ENCODE results near the gene PGRMC2. TPM values are rescaled to one million over a fixed set of nuclear protein-coding genes. Genes with fewer than 3 reads are reported as not detected.

Gene PGRMC2
- total RNA-seq, 1 experiment from 2014 or later = 77.6 TPM

- DNase-seq = no peak
- Mint-ChIP-seq H3K27ac (no peak overlapping the region), H3K4me1 (peaks cover 0 to 2% of the 10 kb centered on the region in 2 experiments; a peak in 2 of 4 replicates), H3K4me3 (no peak overlapping the region), H3K9me3 (peaks cover 14 to 36% of the 10 kb centered on the region in 2 experiments), H3K36me3 (ENCODE audit: insufficient read depth in 1 of 3, low read depth in 3 of 3) (peaks cover 6 to 15% (median 12%) of the 10 kb centered on the region in 3 experiments), H3K27me3 (ENCODE audit: low read depth) (no peaks in the 10 kb centered on the region; the same call in 1 of the 2 replicates)
- Histone ChIP-seq H3K79me2 (ENCODE audit: insufficient read depth, low read length) (no peaks in the 10 kb centered on the region), H2BK5ac (ENCODE audit: insufficient read length, low read length) (no peak overlapping the region), H2BK15ac (ENCODE audit: low read depth, low read length) (no peak overlapping the region), H3T11ph (ENCODE audit: low read length) (no peak overlapping the region), H4K5ac (ENCODE audit: insufficient read length, low read depth, low read length) (no peak overlapping the region), H3K4ac (ENCODE audit: low read depth, low read length) (no peak overlapping the region), H3K27ac (ENCODE audit: insufficient read length, low read depth, low read length) (no peak overlapping the region), H3K79me1 (ENCODE audit: insufficient read depth, low read depth, low read length, poor library complexity, severe bottlenecking) (no peaks in the 10 kb centered on the region), H3K56ac (ENCODE audit: insufficient read length, low read depth, low read length) (no peak overlapping the region), H4K8ac (replicated peaks; ENCODE audit: insufficient read length, low read depth, low read length) (no peak overlapping the region), H3K4me1 (ENCODE audit: insufficient read depth, low read length) (no peaks in the 10 kb centered on the region), H4K91ac (ENCODE audit: insufficient read length, low read depth, low read length) (no peak overlapping the region), H3K4me2 (ENCODE audit: insufficient read depth, insufficient read length, low read length) (no peak overlapping the region), H2AFZ (ENCODE audit: low read length) (no peak overlapping the region), H3K23me2 (ENCODE audit: insufficient read length, low read depth, low read length, poor library complexity, severe bottlenecking) (no peaks in the 10 kb centered on the region), H3K14ac (ENCODE audit: insufficient read depth, low read length) (no peak overlapping the region), H4K20me1 (ENCODE audit: control insufficient read depth, insufficient read depth, insufficient read length) (no peaks in the 10 kb centered on the region), H3K27me3 (ENCODE audit: insufficient read depth, low read length) (no peaks in the 10 kb centered on the region), H2AK5ac (ENCODE audit: insufficient read length, low read length) (no peak overlapping the region), H3K23ac (ENCODE audit: insufficient read length, low read depth, low read length) (no peak overlapping the region), H3K18ac (ENCODE audit: insufficient read length, low read depth, low read length) (no peak overlapping the region), H3K9me3 (ENCODE audit: control insufficient read depth, low read depth, low read length) (no peaks in the 10 kb centered on the region), H2BK20ac (ENCODE audit: low read depth, low read length, poor library complexity, severe bottlenecking) (no peak overlapping the region), H3K9ac (ENCODE audit: extremely low read depth, insufficient read length, low read length) (no peak overlapping the region), H2BK12ac (ENCODE audit: insufficient read length, low read depth, low read length) (no peak overlapping the region), H2BK120ac (ENCODE audit: low read depth, low read length, poor library complexity, severe bottlenecking) (no peak overlapping the region)
- no CpG with 5 or more reads among the region's 3 CpGs for WGBS (ENCODE audit: extremely low coverage, insufficient read length, low lambda C conversion rate)
- TF ChIP-seq CTCF (conservative IDR thresholded peaks at IDR 0.05) = no peak
These were observed 46.1 kb downstream of the PGRMC2 start for GRCh38 chr4:128241425-128241913.
